Ishikawa (cell line): ENCODE data around the gene SOS1.

ENCODE experiments used
- CEBPB ChIP-seq: IDR thresholded peaks from 2 replicates; pipeline ENCODE4 v1.6.1; 2012
- CREB1 ChIP-seq: IDR thresholded peaks from 2 replicates; pipeline ENCODE4 v1.6.1; 2012; ENCODE audit warnings: low read depth
- EGR1 ChIP-seq: IDR thresholded peaks from 2 replicates; pipeline ENCODE4 v1.6.1; 2012
- EP300 ChIP-seq: IDR thresholded peaks from 2 replicates; pipeline ENCODE4 v1.6.1; 2012; ENCODE audit warnings: borderline replicate concordance
- FOXM1 ChIP-seq: IDR thresholded peaks from 2 replicates; pipeline ENCODE4 v1.6.1; 2012; ENCODE audit warnings: low read depth, borderline replicate concordance
- MAX ChIP-seq: IDR thresholded peaks from 2 replicates; pipeline ENCODE4 v1.6.1; 2012
- NFIC ChIP-seq: IDR thresholded peaks from 2 replicates; pipeline ENCODE4 v1.6.1; 2012
- RAD21 ChIP-seq: IDR thresholded peaks from 2 replicates; pipeline ENCODE4 v1.6.1; 2012; ENCODE audit warnings: low read depth
- REST ChIP-seq: IDR thresholded peaks from 2 replicates; pipeline ENCODE4 v1.6.1; 2012; ENCODE audit warnings: low read depth, mild to moderate bottlenecking
- TAF1 ChIP-seq: IDR thresholded peaks from 2 replicates; pipeline ENCODE4 v1.6.1; 2012; ENCODE audit warnings: low read depth, mild to moderate bottlenecking
- TCF12 ChIP-seq: IDR thresholded peaks from 2 replicates; pipeline ENCODE4 v1.6.1; 2012; ENCODE audit warnings: low read depth
- TEAD4 ChIP-seq: IDR thresholded peaks from 2 replicates; pipeline ENCODE4 v1.6.1; 2012
- USF1 ChIP-seq: IDR thresholded peaks from 2 replicates; pipeline ENCODE4 v1.6.1; 2012
- YY1 ChIP-seq: IDR thresholded peaks from 2 replicates; pipeline ENCODE4 v1.6.1; 2012; ENCODE audit warnings: low read depth
- ZBTB7A ChIP-seq: IDR thresholded peaks from 2 replicates; pipeline ENCODE4 v1.6.1; 2012; ENCODE audit warnings: low read depth

The SOS1 gene

GRCh38 chr2:39123436-39123999, 2.7 kb upstream of the SOS1 start:
- TF ChIP-seq RAD21, result no peak
- no peak for TF ChIP-seq ZBTB7A

- no peak for TF ChIP-seq CREB1
- TF ChIP-seq FOXM1, result no peak
- TF ChIP-seq ZBTB7A, result no peak
- TF ChIP-seq MAX, result no peak
- no peak for TF ChIP-seq RAD21
- no peak for TF ChIP-seq CEBPB
- no peak for TF ChIP-seq TCF12
- no peak for TF ChIP-seq NFIC
- no peak for TF ChIP-seq YY1
- TF ChIP-seq EP300, result no peak
Measured at GRCh38 chr2:39121523-39122063, 742 bp upstream of the SOS1 start.

GRCh38 chr2:39120521-39120770, 405 bp downstream of the SOS1 start:
- TF ChIP-seq REST, result no peak
- no peak for TF ChIP-seq EGR1
- TF ChIP-seq TCF12, result no peak
- TF ChIP-seq YY1, result no peak
- no peak for TF ChIP-seq FOXM1
- TF ChIP-seq CEBPB, result no peak
- TF ChIP-seq TAF1, result no peak
- no peak for TF ChIP-seq NFIC
- TF ChIP-seq MAX, result no peak
- no peak for TF ChIP-seq TEAD4
- no peak for TF ChIP-seq RAD21

- TF ChIP-seq ZBTB7A (no peak), YY1 (peak; percentile 30; the same call in 1 of the 2 replicates), MAX (peak; percentile 39)
Measured at GRCh38 chr2:39119732-39120520, 925 bp downstream of the SOS1 start.

GRCh38 chr2:39118786-39119499, 1.9 kb downstream of the SOS1 start:
- no peak for TF ChIP-seq TEAD4
- TF ChIP-seq USF1, result no peak
- no peak for TF ChIP-seq RAD21
- no peak for TF ChIP-seq MAX
- TF ChIP-seq REST, result no peak
- TF ChIP-seq TAF1, result no peak
- TF ChIP-seq FOXM1, result no peak
- no peak for TF ChIP-seq EP300
- no peak for TF ChIP-seq CEBPB
- no peak for TF ChIP-seq EGR1
- no peak for TF ChIP-seq CREB1
- no peak for TF ChIP-seq YY1
- TF ChIP-seq NFIC, result no peak
- TF ChIP-seq TCF12, result no peak
- TF ChIP-seq ZBTB7A, result no peak

- TF ChIP-seq RAD21 (no peak), TCF12 (no peak), MAX (no peak)
Measured at GRCh38 chr2:39115556-39115955, 5.3 kb downstream of the SOS1 start.
